ENCODE results near the gene IL16. TPM values are rescaled to one million over a fixed set of nuclear protein-coding genes. Genes with fewer than 3 reads are reported as not detected.

The IL16 gene
- total RNA-seq, 4 donors from 2014 or later, result 8.2 to 19.9 (median 13.7) TPM

DNA sequence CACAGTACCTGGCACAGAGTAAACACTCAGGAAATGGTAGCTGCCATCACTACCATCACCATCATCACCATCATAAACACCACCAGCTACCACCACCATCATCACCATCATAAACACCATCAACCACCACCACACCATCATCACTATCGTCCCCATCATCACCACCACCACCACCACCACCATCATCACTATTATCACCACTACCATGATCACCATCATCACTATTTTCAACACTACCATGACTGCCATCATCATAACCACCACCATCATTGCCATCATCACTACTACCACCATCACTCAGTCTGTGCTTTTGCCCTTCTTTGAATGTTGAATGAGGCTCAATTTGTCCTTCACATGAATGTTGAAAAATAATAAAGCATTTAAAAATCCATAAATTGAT is 21.2 kb upstream of the IL16 start:
- TF ChIP-seq POLR2AphosphoS5 (IDR thresholded peaks at IDR 0.05) (no peak), EP300 (IDR thresholded peaks at IDR 0.05) (no peak), POLR2A (IDR thresholded peaks at IDR 0.05) (no peak)
- TF ChIP-seq, protein P1, sequence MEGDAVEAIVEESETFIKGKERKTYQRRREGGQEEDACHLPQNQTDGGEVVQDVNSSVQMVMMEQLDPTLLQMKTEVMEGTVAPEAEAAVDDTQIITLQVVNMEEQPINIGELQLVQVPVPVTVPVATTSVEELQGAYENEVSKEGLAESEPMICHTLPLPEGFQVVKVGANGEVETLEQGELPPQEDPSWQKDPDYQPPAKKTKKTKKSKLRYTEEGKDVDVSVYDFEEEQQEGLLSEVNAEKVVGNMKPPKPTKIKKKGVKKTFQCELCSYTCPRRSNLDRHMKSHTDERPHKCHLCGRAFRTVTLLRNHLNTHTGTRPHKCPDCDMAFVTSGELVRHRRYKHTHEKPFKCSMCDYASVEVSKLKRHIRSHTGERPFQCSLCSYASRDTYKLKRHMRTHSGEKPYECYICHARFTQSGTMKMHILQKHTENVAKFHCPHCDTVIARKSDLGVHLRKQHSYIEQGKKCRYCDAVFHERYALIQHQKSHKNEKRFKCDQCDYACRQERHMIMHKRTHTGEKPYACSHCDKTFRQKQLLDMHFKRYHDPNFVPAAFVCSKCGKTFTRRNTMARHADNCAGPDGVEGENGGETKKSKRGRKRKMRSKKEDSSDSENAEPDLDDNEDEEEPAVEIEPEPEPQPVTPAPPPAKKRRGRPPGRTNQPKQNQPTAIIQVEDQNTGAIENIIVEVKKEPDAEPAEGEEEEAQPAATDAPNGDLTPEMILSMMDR (IDR thresholded peaks at IDR 0.05), result no peak
- no peaks in the 10 kb centered on the region for H3K9me3 ChIP-seq
- no peak for DNase-seq (ENCODE audit: low spot score in 2 of 2)
- no peak overlapping the region for H3K27ac ChIP-seq
- H3K4me3 ChIP-seq, result no peak overlapping the region
- WGBS, result 100% methylated on average over 1 of the region's 1 CpG
- peaks cover 17% of the 10 kb centered on the region for H3K4me1 ChIP-seq
- H3K36me3 ChIP-seq, result no peaks in the 10 kb centered on the region
- no peaks in the 10 kb centered on the region for H3K27me3 ChIP-seq

DNA sequence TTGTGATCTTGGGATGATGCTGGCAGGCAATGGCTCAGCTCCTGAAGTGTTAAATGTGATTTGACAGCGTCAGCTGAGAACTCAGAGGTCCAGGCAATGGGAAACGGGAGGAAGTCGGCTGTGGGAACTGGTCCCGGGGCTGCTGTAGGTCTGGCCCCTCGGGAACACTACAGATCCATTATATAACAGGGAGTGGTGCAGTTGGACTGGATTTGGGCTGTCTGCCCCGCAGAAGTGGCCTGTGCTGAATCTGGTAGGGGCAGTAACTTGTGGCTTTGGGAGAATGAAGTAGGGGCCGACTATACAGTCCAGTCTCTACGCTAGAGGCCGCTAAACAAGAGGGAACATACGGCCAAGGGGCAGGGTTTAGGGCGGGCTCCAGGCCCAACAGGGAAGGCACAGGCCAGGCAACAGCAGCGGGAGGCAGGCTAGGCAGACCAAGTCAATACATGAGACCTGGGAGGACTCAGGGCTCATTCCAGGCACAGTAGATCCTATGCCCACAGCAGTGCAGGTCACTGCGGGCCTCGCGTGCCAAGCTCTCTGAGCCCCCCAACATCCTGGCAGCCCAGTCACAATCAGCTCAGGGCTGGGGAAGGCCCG is 20.3 kb upstream of the IL16 start:
- peak in 1 of 2 donors; percentile 88 for DNase-seq (ENCODE audit: low spot score in 2 of 2)
- TF ChIP-seq, protein P1 (IDR thresholded peaks at IDR 0.05), result peak in 1 of 2 donors; percentile 11
- no peak for TF ChIP-seq POLR2AphosphoS5 (IDR thresholded peaks at IDR 0.05)
- WGBS, result 69% methylated on average over 14 of the region's 16 CpGs
- Histone ChIP-seq H3K4me1 (peaks cover 14% of the 10 kb centered on the region), H3K27ac (peak overlapping the region; percentile 43), H3K27me3 (no peaks in the 10 kb centered on the region), H3K36me3 (no peaks in the 10 kb centered on the region), H3K4me3 (no peak overlapping the region), H3K9me3 (no peaks in the 10 kb centered on the region)

DNA sequence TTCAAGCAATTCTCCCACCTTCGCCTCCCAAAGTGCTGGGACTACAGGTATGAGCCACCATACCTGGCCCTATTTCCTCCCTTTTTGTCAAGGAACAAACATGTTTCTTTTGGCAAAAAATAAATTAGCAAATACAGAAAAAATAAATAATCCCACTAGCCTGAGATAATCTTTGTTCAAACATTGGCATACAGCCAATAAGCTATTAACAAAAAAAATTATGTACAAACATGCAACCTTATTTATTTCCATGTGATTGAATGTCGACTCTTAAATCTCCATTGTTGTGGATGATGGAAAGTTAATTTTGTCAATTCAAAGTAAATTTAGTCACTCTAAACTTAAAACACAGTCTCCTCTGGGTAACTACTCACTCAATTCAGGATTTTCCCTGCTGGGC is 18.3 kb upstream of the IL16 start:
- no peaks in the 10 kb centered on the region for H3K9me3 ChIP-seq
- DNase-seq (ENCODE audit: low spot score in 2 of 2), result no peak
- WGBS, result 67% methylated on average over 2 of the region's 2 CpGs
- peaks cover 7% of the 10 kb centered on the region for H3K27me3 ChIP-seq
- no peak overlapping the region for H3K27ac ChIP-seq
- peaks cover 12% of the 10 kb centered on the region for H3K4me1 ChIP-seq
- TF ChIP-seq POLR2AphosphoS5 (IDR thresholded peaks at IDR 0.05) (no peak), EP300 (IDR thresholded peaks at IDR 0.05) (no peak), POLR2A (IDR thresholded peaks at IDR 0.05) (no peak)
- TF ChIP-seq, protein P1 (IDR thresholded peaks at IDR 0.05), result no peak
- no peak overlapping the region for H3K4me3 ChIP-seq
- no peaks in the 10 kb centered on the region for H3K36me3 ChIP-seq

DNA sequence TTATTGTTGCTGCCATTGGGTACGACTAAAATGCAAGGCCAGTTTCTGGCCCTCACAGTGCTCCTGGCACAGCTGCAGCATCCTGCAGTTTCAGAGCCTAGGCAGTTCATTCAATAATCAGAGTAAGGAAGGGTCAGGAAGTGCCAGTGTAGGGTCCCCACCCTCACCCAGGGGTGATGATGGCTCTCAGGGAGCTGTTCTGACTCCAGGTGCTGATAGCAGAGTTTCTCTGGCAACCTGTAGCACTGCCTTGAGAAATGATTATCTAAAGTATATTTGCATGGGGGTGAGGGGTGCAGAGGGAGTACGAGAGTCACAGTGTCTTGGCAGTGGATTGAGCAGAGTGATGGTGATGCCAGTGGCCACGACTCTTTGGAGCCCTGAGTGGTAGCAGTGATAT is 15.5 kb upstream of the IL16 start:
- DNase-seq (ENCODE audit: low spot score in 2 of 2), result peak in 1 of 2 donors; percentile 70
- H3K9me3 ChIP-seq, result no peaks in the 10 kb centered on the region
- H3K4me1 ChIP-seq, result peaks cover 27% of the 10 kb centered on the region
- TF ChIP-seq, protein P1 (IDR thresholded peaks at IDR 0.05), result no peak
- TF ChIP-seq EP300 (IDR thresholded peaks at IDR 0.05) (no peak), POLR2AphosphoS5 (IDR thresholded peaks at IDR 0.05) (no peak)
- WGBS, result 63% methylated on average over 3 of the region's 3 CpGs
- H3K27me3 ChIP-seq, result peaks cover 7% of the 10 kb centered on the region
- no peak overlapping the region for H3K4me3 ChIP-seq
- no peaks in the 10 kb centered on the region for H3K36me3 ChIP-seq
- peak overlapping the region; percentile 72 for H3K27ac ChIP-seq

DNA sequence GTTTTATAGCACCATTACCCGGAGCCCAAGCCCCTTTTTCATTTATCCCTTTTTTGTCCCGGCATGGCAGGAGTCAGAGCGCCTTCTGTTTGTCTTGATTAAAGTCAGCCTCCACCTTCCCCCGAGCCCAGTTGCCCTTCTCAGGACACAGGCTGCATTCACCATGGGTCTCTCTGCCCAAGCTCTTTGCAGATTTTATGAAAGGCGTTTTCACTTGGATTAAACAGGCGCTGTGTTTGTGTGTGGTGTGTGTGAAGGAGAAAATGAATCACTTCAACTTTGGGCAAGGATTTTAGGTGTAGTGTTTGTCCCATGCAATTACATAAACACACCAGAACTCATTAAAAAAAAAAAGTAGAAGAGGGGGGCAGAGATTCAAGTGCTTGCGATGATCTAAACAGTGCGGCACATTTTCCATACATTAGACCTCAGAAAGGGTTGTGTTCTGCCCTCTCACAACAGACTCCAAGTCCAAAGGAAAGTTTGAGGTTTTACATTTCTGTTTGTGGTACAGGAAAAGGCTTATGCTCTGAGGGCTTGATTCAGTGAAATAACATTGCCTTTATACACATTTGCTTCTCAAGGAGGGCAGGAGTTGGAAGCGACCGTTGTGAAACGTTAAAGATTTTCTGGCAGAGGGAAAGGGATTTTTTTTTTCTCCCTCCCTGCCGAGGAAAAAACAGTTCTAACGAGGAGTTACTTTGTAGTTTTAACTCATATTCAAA is 14.5 kb upstream of the IL16 start:
- H3K9me3 ChIP-seq, result no peaks in the 10 kb centered on the region
- peaks cover 7% of the 10 kb centered on the region for H3K27me3 ChIP-seq
- H3K36me3 ChIP-seq, result no peaks in the 10 kb centered on the region
- peak overlapping the region; percentile 72 for H3K27ac ChIP-seq
- peaks cover 25% of the 10 kb centered on the region for H3K4me1 ChIP-seq
- no peak for TF ChIP-seq EP300 (IDR thresholded peaks at IDR 0.05)
- TF ChIP-seq, protein P1 (IDR thresholded peaks at IDR 0.05), result no peak
- no peak for TF ChIP-seq POLR2A (IDR thresholded peaks at IDR 0.05)
- TF ChIP-seq POLR2AphosphoS5 (IDR thresholded peaks at IDR 0.05), result no peak
- 42% methylated on average over 13 of the region's 13 CpGs for WGBS
- peak overlapping the region; percentile 48 for H3K4me3 ChIP-seq
- peak; percentile 22 to 53 for DNase-seq (ENCODE audit: low spot score in 2 of 2)
